IMR-90 (cell line): ENCODE measurements around the gene TMEM40. TPM values are rescaled to one million over a fixed set of nuclear protein-coding genes. Genes with fewer than 3 reads are reported as not detected.

Experiments used
- ATAC-seq: fragments of 200-7000 bp; cut with Tn5 transposase; 2 replicates; pipeline ENCODE4 v1.9.1; 2020; ENCODE audit warnings: low read depth, mild to moderate bottlenecking, moderate library complexity
- BruUV-seq: library from RNA; stranded (reverse); fragments of 400-500 nt; replicated peaks from 2 replicates; lab custom pipeline; 2021; lab: Mats Ljungman, UMichigan
- CTCF ChIA-PET: fragments of 300-600 bp; formaldehyde crosslinking; extraction: SDS; loops from one replicate; lab custom pipeline; 2021; ENCODE audit warnings: antibody characterized with exemption; lab: Yijun Ruan, JAX
- POLR2A ChIA-PET: fragments of 300-600 bp; sonication (Branson Sonifier 250); formaldehyde crosslinking; loops from one replicate; lab custom pipeline; 2022; ENCODE audit warnings: antibody characterized with exemption; ENCODE audit not compliant: unreplicated experiment; lab: Charles Lee
- DNase-seq: peaks from one replicate; pipeline ENCODE4 v3.0.0; 2013
- H2AFZ ChIP-seq: replicated peaks from 2 replicates; pipeline ENCODE3; 2013; ENCODE audit warnings: low read length, mild to moderate bottlenecking; ENCODE audit not compliant: poor library complexity
- H2AK5ac ChIP-seq: 2 replicates; pipeline ENCODE4 v1.6.1; 2013; ENCODE audit warnings: low read depth, low read length, inconsistent platforms
- H2AK9ac ChIP-seq: replicated peaks from 2 replicates; pipeline ENCODE3; 2013; ENCODE audit warnings: mild to moderate bottlenecking, low read depth, low read length, moderate library complexity; ENCODE audit not compliant: poor library complexity
- H2BK120ac ChIP-seq: 2 replicates; pipeline ENCODE4 v1.6.1; 2013; ENCODE audit warnings: low read depth, low read length, inconsistent platforms
- H2BK15ac ChIP-seq: 3 replicates; pipeline ENCODE4 v1.6.1; 2013; ENCODE audit warnings: low read depth, low read length, inconsistent platforms
- H2BK20ac ChIP-seq: 2 replicates; pipeline ENCODE4 v1.6.1; 2013; ENCODE audit warnings: low read depth, mild to moderate bottlenecking, inconsistent platforms, low read length, moderate library complexity
- H2BK5ac ChIP-seq: 2 replicates; pipeline ENCODE4 v1.6.1; 2013; ENCODE audit warnings: mild to moderate bottlenecking, low read depth, low read length, inconsistent platforms; ENCODE audit not compliant: poor library complexity, severe bottlenecking
- H3K14ac ChIP-seq: replicated peaks from 2 replicates; pipeline ENCODE4 v1.6.1; 2013; ENCODE audit warnings: low read depth, low read length, inconsistent platforms
- H3K18ac ChIP-seq: 2 replicates; pipeline ENCODE4 v1.6.1; 2013; ENCODE audit warnings: low read depth, low read length, control low read depth
- H3K23ac ChIP-seq: 2 replicates; pipeline ENCODE4 v1.6.1; 2013; ENCODE audit warnings: low read depth, low read length, inconsistent platforms
- H3K27ac ChIP-seq: 2 replicates; pipeline ENCODE4 v1.5.1; 2013; ENCODE audit warnings: mild to moderate bottlenecking, control low read depth, low read length; ENCODE audit not compliant: insufficient read depth
- H3K27me3 ChIP-seq: 2 replicates; pipeline ENCODE4 v1.6.1; 2013; ENCODE audit warnings: low read length; ENCODE audit not compliant: control insufficient read depth, insufficient read depth
- H3K36me3 ChIP-seq: 2 replicates; pipeline ENCODE4 v1.6.1; 2013; ENCODE audit warnings: low read length, mixed read lengths; ENCODE audit not compliant: control insufficient read depth, insufficient read depth
- H3K4ac ChIP-seq: 2 replicates; pipeline ENCODE4 v1.6.1; 2013; ENCODE audit warnings: low read depth, low read length, inconsistent platforms
- H3K4me1 ChIP-seq: 2 replicates; pipeline ENCODE4 v1.6.1; 2013; ENCODE audit warnings: low read length, mixed read lengths; ENCODE audit not compliant: control insufficient read depth, insufficient read depth
- H3K4me2 ChIP-seq: 2 replicates; pipeline ENCODE4 v1.6.1; 2013; ENCODE audit warnings: low read depth, mild to moderate bottlenecking, control low read depth, low read length, moderate library complexity
- H3K4me3 ChIP-seq: 2 replicates; pipeline ENCODE4 v1.5.1; 2013; ENCODE audit warnings: low read depth, mild to moderate bottlenecking, control low read depth, low read length, moderate library complexity; ENCODE audit not compliant: insufficient read depth
- H3K56ac ChIP-seq: 2 replicates; pipeline ENCODE4 v1.6.1; 2013; ENCODE audit warnings: low read length, inconsistent platforms; ENCODE audit not compliant: insufficient read depth; ENCODE audit errors: extremely low read depth
- H3K79me1 ChIP-seq, 2 experiments: 2 replicates each; pipeline ENCODE4 v1.6.1; 2013; ENCODE audit warnings: low read length in 2 of 2, inconsistent platforms in 1 of 2, low read depth in 1 of 2
- H3K9ac ChIP-seq: 2 replicates; pipeline ENCODE4 v1.6.1; 2013; ENCODE audit warnings: low read depth, low read length, control low read depth
- H3K9me1 ChIP-seq: 2 replicates; pipeline ENCODE4 v1.6.1; 2013; ENCODE audit warnings: low read length, inconsistent platforms; ENCODE audit not compliant: insufficient read depth
- H3K9me3 ChIP-seq: 2 replicates; pipeline ENCODE4 v1.6.1; 2013; ENCODE audit warnings: low read length; ENCODE audit not compliant: control insufficient read depth, insufficient read depth
- H4K20me1 ChIP-seq: 2 replicates; pipeline ENCODE4 v1.6.1; 2013; ENCODE audit warnings: low read length, inconsistent platforms; ENCODE audit not compliant: insufficient read depth
- H4K5ac ChIP-seq: 2 replicates; pipeline ENCODE4 v1.6.1; 2013; ENCODE audit warnings: mild to moderate bottlenecking, low read depth, low read length, control low read depth
- H4K8ac ChIP-seq, 2 experiments: 2 replicates each; pipeline ENCODE4 v1.6.1; 2013; ENCODE audit warnings: low read depth in 2 of 2, low read length in 2 of 2, control low read depth in 1 of 2, inconsistent platforms in 1 of 2
- H4K91ac ChIP-seq: 2 replicates; pipeline ENCODE4 v1.6.1; 2013; ENCODE audit warnings: low read depth, low read length, inconsistent platforms; ENCODE audit not compliant: insufficient read depth
- BHLHE40 ChIP-seq: fragments of 150-350 bp; IDR thresholded peaks from 2 replicates; pipeline ENCODE4 v1.6.1; 2016; ENCODE audit warnings: mild to moderate bottlenecking, low read depth, low read length
- CEBPB ChIP-seq: IDR thresholded peaks from 2 replicates; pipeline ENCODE4 v1.6.1; 2012; ENCODE audit warnings: low read depth, low read length, improper control_type of control experiment
- CHD1 ChIP-seq: IDR thresholded peaks from 2 replicates; pipeline ENCODE4 v1.6.1; 2012; ENCODE audit warnings: low read depth, low read length, improper control_type of control experiment
- FOS ChIP-seq: fragments of 150-350 bp; IDR thresholded peaks from 2 replicates; pipeline ENCODE4 v1.6.1; 2016; ENCODE audit warnings: low read depth, low read length
- MAFK ChIP-seq: IDR thresholded peaks from 2 replicates; pipeline ENCODE4 v1.6.1; 2012; ENCODE audit warnings: low read depth, low read length, improper control_type of control experiment
- MAZ ChIP-seq: IDR thresholded peaks from 2 replicates; pipeline ENCODE4 v1.6.1; 2012; ENCODE audit warnings: low read depth, mild to moderate bottlenecking, low read length, improper control_type of control experiment, moderate library complexity, borderline replicate concordance
- MXI1 ChIP-seq: IDR thresholded peaks from 2 replicates; pipeline ENCODE4 v1.6.1; 2012; ENCODE audit warnings: low read depth, mild to moderate bottlenecking, low read length, moderate library complexity, borderline replicate concordance
- NFE2L2 ChIP-seq: fragments of 150-350 bp; IDR thresholded peaks from 2 replicates; pipeline ENCODE4 v1.6.1; 2016; ENCODE audit warnings: low read depth, mild to moderate bottlenecking, low read length
- POLR2A ChIP-seq: IDR thresholded peaks from 2 replicates; pipeline ENCODE4 v1.6.1; 2012; ENCODE audit warnings: mild to moderate bottlenecking, low read depth, low read length
- RAD21 ChIP-seq: IDR thresholded peaks from 2 replicates; pipeline ENCODE4 v1.6.1; 2012; ENCODE audit warnings: low read length, improper control_type of control experiment
- RCOR1 ChIP-seq: IDR thresholded peaks from 2 replicates; pipeline ENCODE4 v1.6.1; 2012; ENCODE audit warnings: mild to moderate bottlenecking, low read length, improper control_type of control experiment; ENCODE audit not compliant: insufficient replicate concordance
- RFX5 ChIP-seq: IDR thresholded peaks from 2 replicates; pipeline ENCODE4 v1.8.0; 2012; ENCODE audit warnings: low read depth, mild to moderate bottlenecking, low read length, moderate library complexity
- SMC3 ChIP-seq: fragments of 150-350 bp; IDR thresholded peaks from 2 replicates; pipeline ENCODE4 v1.6.1; 2016; ENCODE audit warnings: low read depth, mild to moderate bottlenecking, antibody characterized with exemption, low read length, moderate library complexity
- WGBS, 2 experiments: methylation state at CpG; one replicate each; pipeline versions ENCODE4 v1.1.5 to v1.1.7; 2013; ENCODE audit warnings: missing lambda C conversion rate in 2 of 2; ENCODE audit not compliant: insufficient read length in 1 of 2; ENCODE audit errors: extremely low coverage in 2 of 2; 5-methylcytosine and 5-hydroxymethylcytosine counted together
- dilution Hi-C: fragments of 300-500 bp; cut with HindIII; formaldehyde crosslinking; loops from one replicate; pipeline ENCODE4 v1.14.3; 2018; ENCODE audit warnings: low sequenced_read_pairs; ENCODE audit not compliant: unreplicated experiment
- in situ Hi-C: fragments of 300-500 bp; cut with MboI; formaldehyde crosslinking; loops from 3 replicates; pipeline ENCODE4 v1.14.3; 2019; ENCODE audit warnings: low sequenced_read_pairs, inconsistent platforms, mixed read lengths
- intact Hi-C: fragments of 100-400 bp; cut with micrococcal nuclease; formaldehyde crosslinking; loops from 2 replicates; pipeline ENCODE4 v1.10.0; 2022
- polyA plus RNA-seq, 3 experiments: library from polyadenylated mRNA; depleted of rRNA; stranded (reverse); fragments of >200 nt; gene quantifications; 2 replicates each; pipeline ENCODE4 v1.2.3, GENCODE V29; 2012; ENCODE audit warnings: low replicate concordance in 1 of 3
- total RNA-seq: library from RNA; depleted of rRNA; stranded (reverse); fragments of >200 nt; gene quantifications from 2 replicates; pipeline ENCODE4 v1.2.3, GENCODE V29; 2012
- TF ChIP-seq, protein P1 (sequence below): conservative IDR thresholded peaks from 2 replicates; pipeline ENCODE4 v1.5.1; 2012; ENCODE audit warnings: mild to moderate bottlenecking, low read depth, low read length, improper control_type of control experiment
- TF ChIP-seq, protein P2 (sequence below): fragments of 150-350 bp; IDR thresholded peaks from 2 replicates; pipeline ENCODE4 v1.6.1; 2017; ENCODE audit warnings: mild to moderate bottlenecking, antibody characterized with exemption, low read length, low read depth
- TF ChIP-seq, protein P3 (sequence below): fragments of 150-350 bp; IDR thresholded peaks from 2 replicates; pipeline ENCODE4 v1.6.1; 2016; ENCODE audit warnings: low read depth, mild to moderate bottlenecking, low read length, moderate library complexity, borderline replicate concordance

The TMEM40 gene
- total and polyA plus RNA-seq, 2 of the 4 experiments (the other 2 are of a cell fraction): 0.27 TPM; not detected in 1

DNA sequence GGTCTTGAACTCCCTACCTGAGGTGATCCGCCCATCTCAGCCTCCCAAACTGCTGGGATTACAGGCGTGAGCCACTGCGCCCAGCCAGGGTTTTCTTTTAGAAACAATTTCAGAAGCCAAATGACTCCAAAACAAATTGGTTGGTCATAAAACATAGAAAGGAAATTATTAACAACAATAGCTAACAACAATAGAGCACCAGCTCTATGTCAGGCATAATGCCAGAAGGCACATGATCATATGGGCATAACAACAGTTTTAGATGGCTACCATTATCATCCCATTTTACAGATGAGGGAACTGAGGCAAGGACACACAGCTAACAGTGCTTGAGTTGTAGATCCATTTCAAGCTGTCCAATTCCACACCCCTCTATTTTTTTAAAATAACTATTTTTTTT is 73.0 kb downstream of the TMEM40 start:
- H2AK9ac ChIP-seq: no peak overlapping the region
- no peak overlapping the region for H3K27ac ChIP-seq
- H3K4me3 ChIP-seq: no peak overlapping the region
- H3K56ac ChIP-seq: no peak overlapping the region
- dilution Hi-C loops (no loop called here), intact Hi-C loops (no loop called here), in situ Hi-C loops (no loop called here)
- no peak overlapping the region for H3K4me2 ChIP-seq
- no peak overlapping the region for H2BK120ac ChIP-seq
- H2BK20ac ChIP-seq: no peak overlapping the region
- H3K79me1 ChIP-seq: no peaks in the 10 kb centered on the region; a peak in 1 of 4 replicates
- CTCF ChIA-PET: interaction anchor here (0.8 kb wide), 1 partner anchor 34 kb away, joined by 3 read pairs; no protein-coding TSS in a partner anchor
- peaks cover 5% of the 10 kb centered on the region; the same call in 1 of the 2 replicates for H3K9me1 ChIP-seq
- no peak overlapping the region for H2AFZ ChIP-seq
- H2BK15ac ChIP-seq: no peak overlapping the region
- WGBS, 2 experiments: no CpG with 5 or more reads among the region's 3 CpGs
- peaks cover 6% of the 10 kb centered on the region for H3K4me1 ChIP-seq
- H3K23ac ChIP-seq: no peak overlapping the region
- TF ChIP-seq CEBPB: no peak
- no peak for TF ChIP-seq POLR2A
- no peak for TF ChIP-seq MXI1
- no peak for TF ChIP-seq BHLHE40
- no peak for TF ChIP-seq MAFK
- no peak for TF ChIP-seq FOS
- TF ChIP-seq RAD21: no peak
- no peak for TF ChIP-seq CHD1
- TF ChIP-seq RCOR1: no peak
- TF ChIP-seq MAZ: no peak
- TF ChIP-seq, protein P1, sequence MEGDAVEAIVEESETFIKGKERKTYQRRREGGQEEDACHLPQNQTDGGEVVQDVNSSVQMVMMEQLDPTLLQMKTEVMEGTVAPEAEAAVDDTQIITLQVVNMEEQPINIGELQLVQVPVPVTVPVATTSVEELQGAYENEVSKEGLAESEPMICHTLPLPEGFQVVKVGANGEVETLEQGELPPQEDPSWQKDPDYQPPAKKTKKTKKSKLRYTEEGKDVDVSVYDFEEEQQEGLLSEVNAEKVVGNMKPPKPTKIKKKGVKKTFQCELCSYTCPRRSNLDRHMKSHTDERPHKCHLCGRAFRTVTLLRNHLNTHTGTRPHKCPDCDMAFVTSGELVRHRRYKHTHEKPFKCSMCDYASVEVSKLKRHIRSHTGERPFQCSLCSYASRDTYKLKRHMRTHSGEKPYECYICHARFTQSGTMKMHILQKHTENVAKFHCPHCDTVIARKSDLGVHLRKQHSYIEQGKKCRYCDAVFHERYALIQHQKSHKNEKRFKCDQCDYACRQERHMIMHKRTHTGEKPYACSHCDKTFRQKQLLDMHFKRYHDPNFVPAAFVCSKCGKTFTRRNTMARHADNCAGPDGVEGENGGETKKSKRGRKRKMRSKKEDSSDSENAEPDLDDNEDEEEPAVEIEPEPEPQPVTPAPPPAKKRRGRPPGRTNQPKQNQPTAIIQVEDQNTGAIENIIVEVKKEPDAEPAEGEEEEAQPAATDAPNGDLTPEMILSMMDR: no peak
- no peak for TF ChIP-seq SMC3
- TF ChIP-seq, protein P2, sequence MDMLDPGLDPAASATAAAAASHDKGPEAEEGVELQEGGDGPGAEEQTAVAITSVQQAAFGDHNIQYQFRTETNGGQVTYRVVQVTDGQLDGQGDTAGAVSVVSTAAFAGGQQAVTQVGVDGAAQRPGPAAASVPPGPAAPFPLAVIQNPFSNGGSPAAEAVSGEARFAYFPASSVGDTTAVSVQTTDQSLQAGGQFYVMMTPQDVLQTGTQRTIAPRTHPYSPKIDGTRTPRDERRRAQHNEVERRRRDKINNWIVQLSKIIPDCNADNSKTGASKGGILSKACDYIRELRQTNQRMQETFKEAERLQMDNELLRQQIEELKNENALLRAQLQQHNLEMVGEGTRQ: no peak
- TF ChIP-seq RFX5: no peak
- no peak for TF ChIP-seq NFE2L2
- TF ChIP-seq, protein P3, sequence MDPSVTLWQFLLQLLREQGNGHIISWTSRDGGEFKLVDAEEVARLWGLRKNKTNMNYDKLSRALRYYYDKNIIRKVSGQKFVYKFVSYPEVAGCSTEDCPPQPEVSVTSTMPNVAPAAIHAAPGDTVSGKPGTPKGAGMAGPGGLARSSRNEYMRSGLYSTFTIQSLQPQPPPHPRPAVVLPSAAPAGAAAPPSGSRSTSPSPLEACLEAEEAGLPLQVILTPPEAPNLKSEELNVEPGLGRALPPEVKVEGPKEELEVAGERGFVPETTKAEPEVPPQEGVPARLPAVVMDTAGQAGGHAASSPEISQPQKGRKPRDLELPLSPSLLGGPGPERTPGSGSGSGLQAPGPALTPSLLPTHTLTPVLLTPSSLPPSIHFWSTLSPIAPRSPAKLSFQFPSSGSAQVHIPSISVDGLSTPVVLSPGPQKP: no peak
- DNase-seq: no peak
- no peak overlapping the region for H3K9ac ChIP-seq
- no peaks in the 10 kb centered on the region for H3K9me3 ChIP-seq
- H2AK5ac ChIP-seq: no peak overlapping the region
- POLR2A ChIA-PET: no interaction called here
- no peaks in the 10 kb centered on the region for H3K27me3 ChIP-seq
- no peak overlapping the region for H3K4ac ChIP-seq
- no peak overlapping the region for H4K91ac ChIP-seq
- no peak overlapping the region for H3K14ac ChIP-seq
- ATAC-seq: no peak
- BruUV-seq: no TSS peak
- H3K36me3 ChIP-seq: no peaks in the 10 kb centered on the region
- H2BK5ac ChIP-seq: no peak overlapping the region
- H4K8ac ChIP-seq: no peak overlapping the region
- no peaks in the 10 kb centered on the region for H4K20me1 ChIP-seq
- no peak overlapping the region for H3K18ac ChIP-seq
- H4K5ac ChIP-seq: no peak overlapping the region
